HUES6 (cell line): Measurements from ENCODE around the gene ZNF33B.
A peak's percentile ranks its signal among the peaks of the same experiment; 100 is the strongest.
"Not testable (repeated sequence)": the region's sequence is repeated elsewhere in the genome, so short reads cannot be mapped to it uniquely, and the experiment has no call there.

Experiments
- H3K27ac ChIP-seq: 2 replicates; pipeline ENCODE4 v1.7.0; 2013; ENCODE audit warnings: low read depth, mild to moderate bottlenecking, low read length, inconsistent platforms
- H3K27me3 ChIP-seq: 2 replicates; pipeline ENCODE4 v1.6.1; 2013; ENCODE audit warnings: low read length; ENCODE audit not compliant: control insufficient read depth, insufficient read depth
- H3K36me3 ChIP-seq: 2 replicates; pipeline ENCODE4 v1.6.1; 2013; ENCODE audit warnings: low read length; ENCODE audit not compliant: control insufficient read depth, insufficient read depth
- H3K4me1 ChIP-seq: 2 replicates; pipeline ENCODE4 v1.6.1; 2013; ENCODE audit warnings: low read length; ENCODE audit not compliant: control insufficient read depth, insufficient read depth
- H3K4me3 ChIP-seq: 2 replicates; pipeline ENCODE4 v1.5.1; 2013; ENCODE audit warnings: low read depth, low read length
- H3K9ac ChIP-seq: one replicate; pipeline ENCODE4 v1.6.1; 2013; ENCODE audit warnings: mild to moderate bottlenecking, low read length
- H3K9me3 ChIP-seq: 2 replicates; pipeline ENCODE4 v1.6.1; 2013; ENCODE audit warnings: low read depth, low read length; ENCODE audit not compliant: control insufficient read depth, insufficient read depth

ZNF33B gene

DNA sequence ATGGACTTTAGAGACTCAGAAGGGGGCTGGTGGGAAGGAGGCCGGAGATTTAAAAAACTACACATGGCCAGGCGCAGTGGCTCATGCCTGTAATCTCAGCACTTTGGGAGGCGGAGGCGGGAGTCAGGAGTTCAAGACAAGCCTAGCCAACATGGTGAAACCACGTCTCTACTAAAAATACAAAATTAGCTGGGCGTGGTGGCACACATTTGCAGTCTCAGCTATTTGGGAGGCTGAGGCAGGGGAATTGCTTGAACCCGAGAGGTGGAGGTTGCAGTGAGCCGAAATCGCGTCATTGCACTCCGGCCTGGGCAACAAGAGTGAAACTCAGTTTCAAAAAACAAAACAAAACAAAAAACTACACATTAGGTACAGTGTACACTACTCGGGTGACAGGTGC lies 84.8 kb downstream of the ZNF33B start:
- H3K4me3 ChIP-seq, result peak overlapping the region; percentile 90
- not testable (repeated sequence) for H3K9me3 ChIP-seq, H3K9ac ChIP-seq, H3K27me3 ChIP-seq, H3K4me1 ChIP-seq, H3K36me3 ChIP-seq, H3K27ac ChIP-seq

DNA sequence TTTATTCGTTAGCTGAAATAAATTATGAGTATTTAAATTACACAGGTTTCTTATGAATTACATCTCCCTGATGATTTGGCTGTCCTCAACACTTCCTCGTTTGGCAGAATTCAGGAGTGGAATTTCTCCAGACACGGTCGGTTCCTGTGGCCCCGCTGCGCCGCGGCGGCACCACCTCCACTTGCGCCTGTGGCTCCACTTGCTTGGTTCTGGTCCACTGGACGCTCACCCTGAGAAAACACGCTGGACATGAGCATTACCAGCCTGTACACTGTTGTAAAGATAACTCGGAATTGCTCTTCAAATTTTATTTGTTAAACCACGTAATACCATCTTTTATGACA lies 85.3 kb downstream of the ZNF33B start:
- Histone ChIP-seq H3K9me3 (no peaks in the 10 kb centered on the region; the same call in 1 of the 2 replicates), H3K27me3 (no peaks in the 10 kb centered on the region; the same call in 1 of the 2 replicates), H3K4me3 (peak overlapping the region; percentile 90), H3K4me1 (peaks cover 7% of the 10 kb centered on the region; the same call in 1 of the 2 replicates), H3K27ac (no peak overlapping the region), H3K36me3 (0 out of 2 replicates have a peak, but pooled peaks cover 4% of the 10 kb centered on the region), H3K9ac (no peak overlapping the region)

DNA sequence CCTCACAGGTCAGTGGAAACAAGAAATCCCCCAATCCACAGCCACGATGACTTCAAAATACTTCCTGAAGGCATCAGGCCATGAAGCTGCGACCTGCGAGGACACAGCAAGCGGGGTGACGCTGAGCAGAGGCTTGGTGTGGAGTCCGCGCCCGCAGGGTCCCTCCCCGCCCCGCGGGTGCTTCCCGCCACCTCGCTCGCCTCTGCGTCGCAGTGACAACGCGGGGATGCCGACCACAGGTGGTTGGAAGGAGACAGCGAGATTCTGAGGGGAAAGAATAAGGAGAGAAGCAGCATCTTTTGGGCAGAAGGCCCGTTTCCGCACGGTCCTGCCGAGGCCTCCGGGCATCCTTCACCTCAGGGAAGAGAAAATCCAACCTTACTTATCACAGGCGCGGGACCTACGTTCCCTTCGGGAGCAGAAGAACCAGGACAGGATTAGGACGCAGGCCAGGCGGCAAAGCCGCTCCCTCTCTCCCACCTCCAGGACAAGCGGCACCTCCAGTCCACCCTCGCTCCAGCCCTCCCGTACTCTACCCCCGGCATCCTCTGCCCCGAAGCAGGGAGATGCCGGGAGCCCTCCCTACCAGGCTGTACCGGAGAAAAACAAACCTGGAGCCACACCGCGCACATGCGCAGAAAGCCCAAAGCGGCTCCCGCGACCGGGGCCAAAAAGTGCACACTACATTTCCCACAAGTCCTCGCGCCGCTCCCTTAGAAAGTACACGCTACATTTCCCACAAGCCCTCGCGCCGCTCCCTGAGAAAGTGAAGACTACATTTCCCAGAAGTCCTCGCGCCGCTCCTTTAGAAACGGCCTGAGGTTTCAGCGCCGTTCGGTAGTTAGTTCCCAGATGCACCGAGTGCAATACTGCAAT lies 85.9 kb downstream of the ZNF33B start:
- Histone ChIP-seq H3K9me3 (peaks cover 4% of the 10 kb centered on the region; the same call in 1 of the 2 replicates), H3K4me3 (peak overlapping the region; percentile 90), H3K36me3 (0 out of 2 replicates have a peak, but pooled peaks cover 4% of the 10 kb centered on the region), H3K27ac (no peak overlapping the region), H3K9ac (peak overlapping the region; percentile 39), H3K27me3 (no peaks in the 10 kb centered on the region; the same call in 1 of the 2 replicates), H3K4me1 (peaks cover 7% of the 10 kb centered on the region; the same call in 1 of the 2 replicates)

DNA sequence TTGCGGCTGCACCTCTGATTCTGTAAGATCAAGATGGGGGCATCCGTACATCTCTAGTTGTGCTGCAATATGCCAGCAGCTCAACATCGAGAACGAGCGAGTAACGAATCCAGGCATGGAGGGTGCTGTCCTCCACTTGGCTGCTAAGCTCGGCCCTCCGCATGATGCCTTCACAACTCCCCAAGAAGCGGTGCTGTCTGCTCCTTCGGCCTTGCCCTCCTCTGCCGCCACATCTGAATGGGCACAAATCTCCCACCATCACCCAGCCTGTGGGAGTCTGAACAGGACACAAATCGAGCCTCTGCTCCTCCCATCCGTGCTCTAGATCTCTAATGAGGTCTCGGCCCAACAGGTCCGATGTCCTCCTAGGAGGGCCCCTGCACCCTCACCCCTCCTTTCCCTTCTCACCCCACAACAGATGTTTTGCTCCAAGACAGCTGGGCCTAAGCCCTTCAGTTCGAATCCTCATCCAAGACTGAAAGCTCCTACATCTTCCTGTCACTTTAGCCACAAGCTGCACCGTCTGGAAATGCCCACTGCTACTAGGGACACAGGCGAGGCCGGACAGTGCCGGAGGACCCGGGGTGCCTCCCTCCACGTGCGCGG lies 86.7 kb downstream of the ZNF33B start:
- Histone ChIP-seq H3K36me3 (0 out of 2 replicates have a peak, but pooled peaks cover 6% of the 10 kb centered on the region), H3K4me3 (peak overlapping the region; percentile 90), H3K4me1 (peaks cover 7% of the 10 kb centered on the region; the same call in 1 of the 2 replicates), H3K9me3 (peaks cover 8% of the 10 kb centered on the region; the same call in 1 of the 2 replicates), H3K27me3 (no peaks in the 10 kb centered on the region; the same call in 1 of the 2 replicates), H3K9ac (peak overlapping the region; percentile 39), H3K27ac (no peak overlapping the region)

GRCh38 chr10:42549851-42550250 lies 88.5 kb downstream of the ZNF33B start:
- Histone ChIP-seq H3K9me3 (peaks cover 18% of the 10 kb centered on the region), H3K27me3 (no peaks in the 10 kb centered on the region; the same call in 1 of the 2 replicates), H3K4me3 (no peak overlapping the region), H3K9ac (no peak overlapping the region), H3K27ac (no peak overlapping the region), H3K36me3 (0 out of 2 replicates have a peak, but pooled peaks cover 6% of the 10 kb centered on the region), H3K4me1 (peaks cover 7% of the 10 kb centered on the region; the same call in 1 of the 2 replicates)

- Histone ChIP-seq H3K9me3 (peaks cover 33% of the 10 kb centered on the region), H3K9ac (no peak overlapping the region), H3K36me3 (0 out of 2 replicates have a peak, but pooled peaks cover 6% of the 10 kb centered on the region), H3K4me3 (no peak overlapping the region), H3K4me1 (peaks cover 7% of the 10 kb centered on the region; the same call in 1 of the 2 replicates), H3K27ac (no peak overlapping the region), H3K27me3 (no peaks in the 10 kb centered on the region; the same call in 1 of the 2 replicates)
Observed at GRCh38 chr10:42548254-42548653, 90.1 kb downstream of the ZNF33B start.

- Histone ChIP-seq H3K27ac (no peak overlapping the region), H3K27me3 (no peaks in the 10 kb centered on the region), H3K9ac (no peak overlapping the region), H3K4me1 (no peaks in the 10 kb centered on the region), H3K36me3 (0 out of 2 replicates have a peak, but pooled peaks cover 4% of the 10 kb centered on the region), H3K4me3 (no peak overlapping the region), H3K9me3 (peaks cover 47% of the 10 kb centered on the region)
Observed at GRCh38 chr10:42544945-42545344, 93.4 kb downstream of the ZNF33B start.

- H3K9ac ChIP-seq, result no peak overlapping the region
- peaks cover 57% of the 10 kb centered on the region for H3K9me3 ChIP-seq
- peaks cover 5% of the 10 kb centered on the region; the same call in 1 of the 2 replicates for H3K36me3 ChIP-seq
- no peak overlapping the region for H3K27ac ChIP-seq
- no peaks in the 10 kb centered on the region for H3K4me1 ChIP-seq
- H3K4me3 ChIP-seq, result no peak overlapping the region
- no peaks in the 10 kb centered on the region for H3K27me3 ChIP-seq
Observed at GRCh38 chr10:42543840-42544372, 94.5 kb downstream of the ZNF33B start.
